OCI-LY3 (cell line): Measurements from ENCODE around the gene TMA7.
A peak's percentile ranks its signal among the peaks of the same experiment; 100 is the strongest.

Experiments used
- H2AFZ ChIP-seq: fragments of 200-600, 300-600 bp; shearing (Covaris generic); 2 replicates; pipeline ENCODE4 v1.6.0; 2014; ENCODE audit warnings: antibody characterized with exemption, low read depth, low read length
- H3K27ac ChIP-seq: fragments of 200-600, 300-600 bp; sonication (generic); 2 replicates; pipeline ENCODE4 v1.5.1; 2014; ENCODE audit warnings: mild to moderate bottlenecking, low read length, moderate library complexity, mixed read lengths
- H3K27me3 ChIP-seq: fragments of 200-600, 300-600 bp; sonication (generic); 2 replicates; pipeline ENCODE4 v1.6.1; 2014; ENCODE audit warnings: low read depth, low read length, mixed read lengths
- H3K36me3 ChIP-seq: fragments of 200-600, 300-600 bp; sonication (generic); replicated peaks from 2 replicates; pipeline ENCODE3; 2014; ENCODE audit warnings: low read depth, low read length, mixed read lengths
- H3K4me1 ChIP-seq: fragments of 300-600, 200-600 bp; sonication (generic); 2 replicates; pipeline ENCODE4 v1.6.1; 2014; ENCODE audit warnings: low read length, mixed read lengths
- H3K4me2 ChIP-seq: fragments of 200-600, 300-600 bp; sonication (generic); 2 replicates; pipeline ENCODE4 v1.6.1; 2014; ENCODE audit warnings: low read length, mixed read lengths
- H3K4me3 ChIP-seq: fragments of 300-600, 200-600 bp; sonication (generic); 2 replicates; pipeline ENCODE4 v1.5.1; 2014; ENCODE audit warnings: antibody characterized with exemption, mild to moderate bottlenecking, low read length, moderate library complexity
- H3K79me2 ChIP-seq: fragments of 300-600, 200-600 bp; shearing (Covaris generic); 2 replicates; pipeline ENCODE4 v1.6.1; 2014; ENCODE audit warnings: mild to moderate bottlenecking, low read length, mixed read lengths
- H3K9ac ChIP-seq: fragments of 300-600, 200-600 bp; shearing (Covaris generic); 2 replicates; pipeline ENCODE4 v1.6.0; 2014; ENCODE audit warnings: mild to moderate bottlenecking, low read length, moderate library complexity
- H3K9me3 ChIP-seq: fragments of 200-600, 300-600 bp; shearing (Covaris generic); 2 replicates; pipeline ENCODE4 v1.6.1; 2014; ENCODE audit warnings: low read length, mixed read lengths; ENCODE audit not compliant: insufficient read depth
- H4K20me1 ChIP-seq: fragments of 200-600, 300-600 bp; sonication (generic); 2 replicates; pipeline ENCODE4 v1.6.1; 2016; ENCODE audit warnings: low read length, mixed read lengths; ENCODE audit not compliant: insufficient read depth
- EZH2phosphoT487 ChIP-seq: fragments of 200-600 bp; shearing (Covaris generic); IDR thresholded peaks from 2 replicates; pipeline ENCODE4 v1.6.1; 2018; ENCODE audit warnings: antibody characterized with exemption, mixed run types, low read depth
- TF ChIP-seq, protein P1 (sequence below): fragments of 200-600, 300-600 bp; sonication (generic); IDR thresholded peaks from 2 replicates; pipeline ENCODE4 v1.5.1; 2014; ENCODE audit warnings: antibody characterized with exemption, low read length, low read depth

Gene TMA7

DNA sequence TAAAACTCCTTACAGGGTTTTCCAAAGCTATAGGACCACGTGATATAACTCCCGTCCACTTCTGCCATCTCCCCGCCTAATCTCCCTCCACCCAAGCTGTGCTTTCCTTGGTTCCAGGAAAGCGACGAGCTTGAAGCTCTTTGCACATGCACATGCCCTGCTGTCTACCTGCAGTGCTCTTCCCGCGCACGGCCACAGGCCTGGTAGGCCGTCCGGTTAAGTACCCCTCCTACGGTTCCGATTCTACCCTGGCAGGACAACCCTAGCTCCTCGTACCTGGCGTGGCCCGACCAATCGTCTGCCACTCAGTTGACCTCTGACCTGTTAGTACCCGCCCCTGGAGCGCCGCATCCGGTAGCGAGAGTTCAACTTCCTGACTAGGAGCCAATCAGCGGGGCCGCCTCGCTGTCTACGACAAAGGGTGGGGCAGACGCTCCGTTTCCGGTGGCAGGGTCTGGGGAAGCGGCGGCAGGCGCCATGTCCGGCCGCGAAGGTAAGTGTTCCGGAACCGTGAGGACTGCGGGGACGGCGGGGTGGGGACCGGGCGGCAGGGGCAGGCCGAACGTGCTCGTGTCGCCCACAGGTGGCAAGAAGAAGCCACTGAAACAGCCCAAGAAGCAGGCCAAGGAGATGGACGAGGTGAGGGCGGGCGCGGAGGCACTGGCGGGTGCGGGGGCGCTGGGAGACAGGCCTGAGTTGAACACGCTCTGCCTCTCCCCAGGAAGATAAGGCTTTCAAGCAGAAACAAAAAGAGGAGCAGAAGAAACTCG is at the start of gene TMA7, which contains the start of gene CCDC51:
TSS of gene TMA7 (plus strand) at position 438 of the 770 bp plus-strand sequence. CDS start at position 478, 40 bp downstream.
TSS of gene CCDC51 (minus strand) at position 300 of the 770 bp plus-strand sequence. CDS start 4,991 bp downstream, outside the sequence.
- peak within 1 kb of the TSS; percentile 61 for H3K27ac ChIP-seq
- H3K4me3 ChIP-seq: peak within 1 kb of the TSS; percentile 91
- H3K4me1 ChIP-seq: peaks cover 30% of the 10 kb centered on the region
- peaks cover 49% of the 10 kb centered on the region for H3K79me2 ChIP-seq
- H3K9me3 ChIP-seq: no peaks in the 10 kb centered on the region
- TF ChIP-seq EZH2phosphoT487: no peak
- TF ChIP-seq, protein P1, sequence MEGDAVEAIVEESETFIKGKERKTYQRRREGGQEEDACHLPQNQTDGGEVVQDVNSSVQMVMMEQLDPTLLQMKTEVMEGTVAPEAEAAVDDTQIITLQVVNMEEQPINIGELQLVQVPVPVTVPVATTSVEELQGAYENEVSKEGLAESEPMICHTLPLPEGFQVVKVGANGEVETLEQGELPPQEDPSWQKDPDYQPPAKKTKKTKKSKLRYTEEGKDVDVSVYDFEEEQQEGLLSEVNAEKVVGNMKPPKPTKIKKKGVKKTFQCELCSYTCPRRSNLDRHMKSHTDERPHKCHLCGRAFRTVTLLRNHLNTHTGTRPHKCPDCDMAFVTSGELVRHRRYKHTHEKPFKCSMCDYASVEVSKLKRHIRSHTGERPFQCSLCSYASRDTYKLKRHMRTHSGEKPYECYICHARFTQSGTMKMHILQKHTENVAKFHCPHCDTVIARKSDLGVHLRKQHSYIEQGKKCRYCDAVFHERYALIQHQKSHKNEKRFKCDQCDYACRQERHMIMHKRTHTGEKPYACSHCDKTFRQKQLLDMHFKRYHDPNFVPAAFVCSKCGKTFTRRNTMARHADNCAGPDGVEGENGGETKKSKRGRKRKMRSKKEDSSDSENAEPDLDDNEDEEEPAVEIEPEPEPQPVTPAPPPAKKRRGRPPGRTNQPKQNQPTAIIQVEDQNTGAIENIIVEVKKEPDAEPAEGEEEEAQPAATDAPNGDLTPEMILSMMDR: no peak
- peak within 1 kb of the TSS; percentile 66 for H2AFZ ChIP-seq
- H3K4me2 ChIP-seq: peak within 1 kb of the TSS; percentile 70
- H3K9ac ChIP-seq: peak within 1 kb of the TSS; percentile 91
- no peaks in the 10 kb centered on the region for H3K27me3 ChIP-seq
- peaks cover 4% of the 10 kb centered on the region; the same call in 1 of the 2 replicates for H4K20me1 ChIP-seq
- H3K36me3 ChIP-seq: peaks cover 17% of the 10 kb centered on the region

- H3K4me1 ChIP-seq: no peaks in the 10 kb centered on the region
- no peaks in the 10 kb centered on the region for H3K9me3 ChIP-seq
- H3K9ac ChIP-seq: no peak overlapping the region
- H3K79me2 ChIP-seq: no peaks in the 10 kb centered on the region
- no peak overlapping the region for H3K4me2 ChIP-seq
- peaks cover 13% of the 10 kb centered on the region; the same call in 1 of the 2 replicates for H3K27me3 ChIP-seq
- H2AFZ ChIP-seq: no peak overlapping the region
- no peaks in the 10 kb centered on the region for H3K36me3 ChIP-seq
- H4K20me1 ChIP-seq: no peaks in the 10 kb centered on the region
- H3K4me3 ChIP-seq: no peak overlapping the region
- TF ChIP-seq, protein P1: no peak
- TF ChIP-seq EZH2phosphoT487: no peak
- H3K27ac ChIP-seq: no peak overlapping the region
Measured at GRCh38 chr3:48394391-48394790, 45.7 kb upstream of the TMA7 start.

GRCh38 chr3:48395714-48396113 is 44.3 kb upstream of the TMA7 start:
- Histone ChIP-seq H3K9me3 (no peaks in the 10 kb centered on the region), H3K27ac (no peak overlapping the region), H3K4me2 (no peak overlapping the region), H2AFZ (no peak overlapping the region), H3K9ac (no peak overlapping the region), H3K36me3 (no peaks in the 10 kb centered on the region), H3K79me2 (no peaks in the 10 kb centered on the region), H4K20me1 (no peaks in the 10 kb centered on the region), H3K4me1 (no peaks in the 10 kb centered on the region), H3K27me3 (peaks cover 13% of the 10 kb centered on the region; the same call in 1 of the 2 replicates), H3K4me3 (no peak overlapping the region)
- TF ChIP-seq, protein P1: no peak
- no peak for TF ChIP-seq EZH2phosphoT487
